Caco-2 (cell line): ENCODE measurements around the gene DNAAF5. TPM values are rescaled to one million over a fixed set of nuclear protein-coding genes. Genes with fewer than 3 reads are reported as not detected.

Experiments used
- BruUV-seq: library from RNA; stranded (reverse); fragments of 400-500 nt; replicated peaks from 2 replicates; lab custom pipeline; 2021; lab: Mats Ljungman, UMichigan
- CTCF ChIA-PET: fragments of 300-600 bp; sonication (Branson Sonifier 250); formaldehyde crosslinking; loops from one replicate; lab custom pipeline; 2022; ENCODE audit warnings: antibody characterized with exemption; lab: Charles Lee
- POLR2A ChIA-PET: fragments of 300-600 bp; sonication (Branson Sonifier 250); formaldehyde crosslinking; loops from one replicate; lab custom pipeline; 2022; ENCODE audit warnings: antibody characterized with exemption; lab: Charles Lee
- DNase-seq, 2 experiments: peaks; one replicate each; pipeline versions ENCODE4 v3.0.0 to v3.0.0-alpha.2; 2020 to 2022
- H3K27me3 ChIP-seq: replicated peaks from 2 replicates; pipeline ENCODE4 v1.6.0; 2011; ENCODE audit warnings: low read length; ENCODE audit not compliant: control insufficient read depth, insufficient read depth
- H3K36me3 ChIP-seq: 2 replicates; pipeline ENCODE4 v1.5.1; 2011; ENCODE audit warnings: low read length; ENCODE audit not compliant: control insufficient read depth, insufficient read depth
- H3K4me1 ChIP-seq: fragments of 250-450 bp; sonication (Bioruptor Pico); 2 replicates; pipeline ENCODE4 v1.5.1; 2020; ENCODE audit warnings: mild to moderate bottlenecking
- H3K4me3 ChIP-seq: 2 replicates; pipeline ENCODE4 v1.5.1; 2011; ENCODE audit warnings: low read depth, mild to moderate bottlenecking, control low read depth, low read length
- H3K9me3 ChIP-seq: fragments of 250-450 bp; sonication (Bioruptor Pico); 2 replicates; pipeline ENCODE4 v1.5.1; 2020; ENCODE audit warnings: mild to moderate bottlenecking, moderate library complexity
- H3K27ac Mint-ChIP-seq: one replicate; pipeline ENCODE4 v1.8.0; 2022; ENCODE audit warnings: mixed read lengths; ENCODE audit not compliant: unreplicated experiment
- H3K27me3 Mint-ChIP-seq: one replicate; pipeline ENCODE4 v1.8.0; 2022; ENCODE audit warnings: mixed read lengths; ENCODE audit not compliant: insufficient read depth, unreplicated experiment
- H3K36me3 Mint-ChIP-seq: one replicate; pipeline ENCODE4 v1.8.0; 2022; ENCODE audit warnings: mild to moderate bottlenecking, mixed read lengths; ENCODE audit not compliant: insufficient read depth, unreplicated experiment
- H3K4me1 Mint-ChIP-seq: one replicate; pipeline ENCODE4 v1.8.0; 2022; ENCODE audit warnings: low read depth, mixed read lengths; ENCODE audit not compliant: unreplicated experiment
- H3K4me3 Mint-ChIP-seq: one replicate; pipeline ENCODE4 v1.8.0; 2022; ENCODE audit warnings: mild to moderate bottlenecking, moderate library complexity, mixed read lengths; ENCODE audit not compliant: unreplicated experiment
- H3K9me3 Mint-ChIP-seq: one replicate; pipeline ENCODE4 v1.8.0; 2022; ENCODE audit warnings: mixed read lengths; ENCODE audit not compliant: unreplicated experiment
- intact Hi-C: fragments of 100-400 bp; cut with micrococcal nuclease; formaldehyde crosslinking; loops from one replicate; pipeline ENCODE4 v1.10.0; 2022; ENCODE audit not compliant: unreplicated experiment
- total RNA-seq: library from RNA; stranded (reverse); gene quantifications from 2 replicates; pipeline ENCODE4 v1.2.3, GENCODE V29; 2022
- TF ChIP-seq, protein P1 (sequence below), 2 experiments: fragments of 200-600 bp in 1 of 2; IDR thresholded peaks; 1 replicate in 1 of 2; 2 replicates in 1 of 2; pipeline versions ENCODE4 v1.5.1 to v1.8.0; 2011 to 2022; ENCODE audit warnings: antibody characterized with exemption in 1 of 2, control low read depth in 1 of 2, inconsistent platforms in 1 of 2, low read depth in 1 of 2, low read length in 1 of 2, mild to moderate bottlenecking in 1 of 2, moderate library complexity in 1 of 2; ENCODE audit not compliant: insufficient read depth in 1 of 2, severe bottlenecking in 1 of 2, unreplicated experiment in 1 of 2

The DNAAF5 gene
- total RNA-seq, 1 experiment from 2014 or later, result 51.4 TPM

GRCh38 chr7:821688-822087 is 95.2 kb downstream of the DNAAF5 start:
- CTCF ChIA-PET, result no interaction called here
- no TSS peak for BruUV-seq
- peaks cover 6% of the 10 kb centered on the region for H3K36me3 ChIP-seq
- intact Hi-C loops, result no loop called here
- H3K36me3 Mint-ChIP-seq, result peaks cover 38% of the 10 kb centered on the region
- no peaks in the 10 kb centered on the region for H3K27me3 Mint-ChIP-seq
- H3K4me1 ChIP-seq, result no peaks in the 10 kb centered on the region
- no peak for DNase-seq
- no peaks in the 10 kb centered on the region for H3K27me3 ChIP-seq
- H3K9me3 ChIP-seq, result no peaks in the 10 kb centered on the region
- TF ChIP-seq, protein P1, sequence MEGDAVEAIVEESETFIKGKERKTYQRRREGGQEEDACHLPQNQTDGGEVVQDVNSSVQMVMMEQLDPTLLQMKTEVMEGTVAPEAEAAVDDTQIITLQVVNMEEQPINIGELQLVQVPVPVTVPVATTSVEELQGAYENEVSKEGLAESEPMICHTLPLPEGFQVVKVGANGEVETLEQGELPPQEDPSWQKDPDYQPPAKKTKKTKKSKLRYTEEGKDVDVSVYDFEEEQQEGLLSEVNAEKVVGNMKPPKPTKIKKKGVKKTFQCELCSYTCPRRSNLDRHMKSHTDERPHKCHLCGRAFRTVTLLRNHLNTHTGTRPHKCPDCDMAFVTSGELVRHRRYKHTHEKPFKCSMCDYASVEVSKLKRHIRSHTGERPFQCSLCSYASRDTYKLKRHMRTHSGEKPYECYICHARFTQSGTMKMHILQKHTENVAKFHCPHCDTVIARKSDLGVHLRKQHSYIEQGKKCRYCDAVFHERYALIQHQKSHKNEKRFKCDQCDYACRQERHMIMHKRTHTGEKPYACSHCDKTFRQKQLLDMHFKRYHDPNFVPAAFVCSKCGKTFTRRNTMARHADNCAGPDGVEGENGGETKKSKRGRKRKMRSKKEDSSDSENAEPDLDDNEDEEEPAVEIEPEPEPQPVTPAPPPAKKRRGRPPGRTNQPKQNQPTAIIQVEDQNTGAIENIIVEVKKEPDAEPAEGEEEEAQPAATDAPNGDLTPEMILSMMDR (IDR thresholded peaks at IDR 0.05; ENCODE audit: insufficient read depth in 1 of 2, low read depth in 1 of 2, low read length in 1 of 2, severe bottlenecking in 1 of 2, unreplicated experiment in 1 of 2), result no peak
- H3K9me3 Mint-ChIP-seq, result no peaks in the 10 kb centered on the region
- H3K4me3 Mint-ChIP-seq, result no peak overlapping the region
- H3K4me1 Mint-ChIP-seq, result peaks cover 28% of the 10 kb centered on the region
- POLR2A ChIA-PET, result no interaction called here
- no peak overlapping the region for H3K27ac Mint-ChIP-seq
- no peak overlapping the region for H3K4me3 ChIP-seq

GRCh38 chr7:822692-823276 is 96.3 kb downstream of the DNAAF5 start:
- Histone ChIP-seq H3K9me3 (no peaks in the 10 kb centered on the region), H3K27me3 (no peaks in the 10 kb centered on the region), H3K4me3 (no peak overlapping the region), H3K36me3 (peaks cover 6% of the 10 kb centered on the region), H3K4me1 (no peaks in the 10 kb centered on the region)
- Mint-ChIP-seq H3K4me3 (no peak overlapping the region), H3K27ac (no peak overlapping the region), H3K4me1 (peaks cover 23% of the 10 kb centered on the region), H3K9me3 (no peaks in the 10 kb centered on the region), H3K27me3 (no peaks in the 10 kb centered on the region), H3K36me3 (peaks cover 31% of the 10 kb centered on the region)
- ChIA-PET POLR2A (no interaction called here), CTCF (interaction anchor here (0.6 kb wide), 1 partner anchor 590 kb away, joined by 3 read pairs; no protein-coding TSS in a partner anchor)
- BruUV-seq, result no TSS peak
- TF ChIP-seq, protein P1 (IDR thresholded peaks at IDR 0.05; ENCODE audit: insufficient read depth in 1 of 2, low read depth in 1 of 2, low read length in 1 of 2, severe bottlenecking in 1 of 2, unreplicated experiment in 1 of 2), result no peak
- DNase-seq, result no peak
- intact Hi-C loops, result no loop called here

- no peaks in the 10 kb centered on the region for H3K27me3 ChIP-seq
- BruUV-seq, result no TSS peak
- peaks cover 17% of the 10 kb centered on the region for H3K4me1 Mint-ChIP-seq
- no peak for DNase-seq
- no peaks in the 10 kb centered on the region for H3K9me3 Mint-ChIP-seq
- TF ChIP-seq, protein P1 (IDR thresholded peaks at IDR 0.05; ENCODE audit: insufficient read depth in 1 of 2, low read depth in 1 of 2, low read length in 1 of 2, severe bottlenecking in 1 of 2, unreplicated experiment in 1 of 2), result no peak
- H3K27me3 Mint-ChIP-seq, result no peaks in the 10 kb centered on the region
- H3K4me3 Mint-ChIP-seq, result no peak overlapping the region
- POLR2A ChIA-PET, result no interaction called here
- no peaks in the 10 kb centered on the region for H3K9me3 ChIP-seq
- peaks cover 4% of the 10 kb centered on the region for H3K36me3 ChIP-seq
- intact Hi-C loops, result no loop called here
- H3K4me3 ChIP-seq, result no peak overlapping the region
- H3K4me1 ChIP-seq, result no peaks in the 10 kb centered on the region
- H3K36me3 Mint-ChIP-seq, result peaks cover 33% of the 10 kb centered on the region
- CTCF ChIA-PET, result interaction anchor here (0.5 kb wide), 1 partner anchor 37 kb away, joined by 5 read pairs; no protein-coding TSS in a partner anchor
- H3K27ac Mint-ChIP-seq, result no peak overlapping the region
Observed at GRCh38 chr7:823649-824048, 97.2 kb downstream of the DNAAF5 start.
